SHP77 (cell line): ENCODE results near the gene VWA5B2.

Experiments
- DNase-seq, 2 experiments: peaks; one replicate each; lab custom pipeline; 2025; lab: John Stamatoyannopoulos, UW

The VWA5B2 gene

GRCh38 chr3:184229394-184230080 is at the start of gene VWA5B2:
Gene VWA5B2, plus strand, starts transcription at chr3:184229585. Its CDS starts 944 bp downstream, at chr3:184230529.
- DNase-seq: peak; percentile 42 to 72

- DNase-seq: no peak
These were observed 49.2 kb upstream of the VWA5B2 start for GRCh38 chr3:184180165-184180564.

DNA sequence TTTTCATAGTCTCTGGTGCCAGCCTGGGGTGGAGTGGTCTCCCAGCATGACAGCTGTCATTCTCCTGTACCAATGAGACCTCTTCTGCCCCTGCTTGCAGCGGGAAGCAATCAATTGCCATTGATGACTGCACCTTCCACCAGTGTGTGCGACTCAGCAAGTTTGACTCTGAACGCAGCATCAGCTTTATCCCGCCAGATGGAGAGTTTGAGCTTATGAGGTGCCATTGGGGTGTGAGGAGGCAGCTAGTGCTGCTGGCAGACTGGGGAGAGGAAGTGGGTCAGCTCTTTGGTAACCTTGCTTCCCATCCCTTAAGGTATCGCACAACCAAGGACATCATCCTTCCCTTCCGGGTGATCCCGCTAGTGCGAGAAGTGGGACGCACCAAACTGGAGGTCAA is 47.8 kb upstream of the VWA5B2 start:
- no peak for DNase-seq

- no peak for DNase-seq
These were observed 45.7 kb upstream of the VWA5B2 start for GRCh38 chr3:184183679-184184078.

GRCh38 chr3:184184546-184185230 is 44.7 kb upstream of the VWA5B2 start:
- no peak for DNase-seq

- peak; percentile 98 to 99 for DNase-seq
These were observed 43.8 kb upstream of the VWA5B2 start for GRCh38 chr3:184185461-184186183.

GRCh38 chr3:184186184-184186901 is 43.0 kb upstream of the VWA5B2 start, which contains the start of gene ABCF3:
Gene ABCF3, plus strand, starts transcription at chr3:184186199. Its CDS starts 9 bp downstream, at chr3:184186208.
- DNase-seq: peak in 1 of 2 experiments; percentile 13

DNA sequence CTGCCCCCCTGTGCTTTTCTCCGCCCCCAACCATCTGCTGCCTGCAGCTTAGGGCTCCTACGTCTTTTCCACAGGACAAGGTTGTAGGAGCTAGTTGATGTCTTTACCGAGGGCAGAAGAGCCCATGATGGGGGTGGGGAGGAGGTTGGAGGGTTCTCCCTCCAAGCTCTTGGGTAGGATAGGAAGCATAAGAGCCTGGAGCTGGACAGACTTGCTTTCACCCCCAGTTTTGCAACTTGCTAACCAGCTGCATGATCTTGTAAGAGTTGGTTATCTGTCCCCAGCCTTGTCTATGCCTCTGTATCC is 42.5 kb upstream of the VWA5B2 start:
- DNase-seq: no peak

DNA sequence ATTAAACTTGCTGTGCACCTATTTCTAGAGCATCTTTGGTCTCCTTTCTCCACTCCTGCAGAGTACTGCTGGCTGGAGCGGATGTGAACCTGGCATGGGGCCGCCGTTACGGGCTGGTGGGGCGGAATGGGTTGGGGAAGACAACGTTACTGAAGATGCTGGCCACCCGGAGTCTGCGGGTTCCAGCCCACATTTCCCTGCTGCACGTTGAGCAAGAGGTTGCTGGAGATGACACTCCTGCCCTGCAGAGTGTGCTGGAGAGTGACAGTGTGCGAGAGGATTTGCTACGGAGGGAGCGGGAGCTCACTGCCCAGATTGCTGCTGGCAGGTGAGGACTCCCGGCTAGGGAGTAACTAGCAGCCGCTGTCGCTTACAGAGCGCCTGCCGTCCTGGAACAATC is 41.3 kb upstream of the VWA5B2 start:
- DNase-seq: no peak

DNA sequence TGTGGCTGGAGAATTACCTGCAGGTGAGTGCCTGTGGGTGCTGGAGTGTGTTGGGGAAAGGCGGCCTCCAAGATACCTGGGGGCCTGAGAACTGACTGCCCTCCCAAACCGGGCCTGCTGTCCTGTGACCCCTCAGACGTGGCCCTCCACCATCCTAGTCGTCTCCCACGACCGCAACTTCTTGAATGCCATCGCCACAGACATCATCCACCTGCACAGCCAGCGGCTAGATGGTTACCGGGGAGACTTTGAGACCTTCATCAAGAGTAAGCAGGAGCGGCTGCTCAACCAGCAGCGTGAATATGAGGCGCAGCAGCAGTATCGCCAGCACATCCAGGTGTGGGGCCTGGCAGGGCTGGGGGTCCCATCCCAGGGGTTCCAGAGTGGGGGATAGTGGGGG is 40.0 kb upstream of the VWA5B2 start:
- no peak for DNase-seq

- DNase-seq: no peak
These were observed 36.5 kb upstream of the VWA5B2 start for GRCh38 chr3:184192889-184193288.

DNA sequence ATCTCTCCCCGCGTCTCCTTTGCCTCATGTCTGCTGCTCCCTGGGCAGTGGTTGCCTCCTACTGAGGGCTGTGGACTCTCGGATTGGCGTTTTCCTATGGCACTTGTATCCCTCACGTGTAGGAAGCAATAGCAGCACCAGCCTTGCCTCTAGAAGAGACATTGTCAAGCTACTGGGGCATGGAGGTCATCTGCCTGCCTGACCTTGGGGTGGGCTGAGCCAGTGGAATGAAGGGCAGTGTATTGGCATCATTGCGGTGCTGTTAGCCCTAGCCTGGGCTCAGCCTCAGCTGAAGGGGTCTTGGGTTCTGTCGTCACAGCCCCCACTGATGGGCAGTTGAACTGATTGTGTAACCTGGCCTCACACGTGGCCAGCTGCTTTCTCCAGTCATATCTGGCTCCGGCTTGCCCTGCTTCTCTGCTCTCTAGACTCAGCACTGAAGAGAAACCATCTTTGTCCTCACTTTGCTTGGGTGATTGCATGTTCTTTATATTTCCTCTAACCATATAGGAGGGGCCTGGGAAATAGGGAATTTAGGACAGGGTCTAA is 35.3 kb upstream of the VWA5B2 start:
- no peak for DNase-seq

GRCh38 chr3:184196536-184196935 is 32.8 kb upstream of the VWA5B2 start:
- peak; percentile 54 to 72 for DNase-seq

GRCh38 chr3:184198509-184198908 is 30.9 kb upstream of the VWA5B2 start:
- DNase-seq: no peak

DNA sequence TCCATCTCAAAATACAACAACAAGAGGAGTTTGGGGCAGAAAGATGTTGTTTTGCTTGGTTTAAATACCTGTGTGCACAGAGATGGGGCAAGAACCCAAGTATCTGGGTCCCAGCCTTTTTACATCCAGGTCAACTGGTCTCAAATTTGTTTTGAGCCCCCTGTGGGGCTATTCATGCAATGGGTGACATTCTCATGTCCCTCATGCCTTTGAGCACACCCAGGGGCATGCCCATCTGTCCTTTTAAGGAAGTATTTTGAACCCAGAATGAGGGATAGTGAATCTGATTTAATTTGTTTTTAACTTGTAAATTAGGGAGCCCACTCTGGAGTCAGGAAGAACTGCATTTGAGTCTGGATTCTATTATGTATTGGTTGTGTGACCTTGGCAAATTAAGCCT is 28.6 kb upstream of the VWA5B2 start:
- no peak for DNase-seq

GRCh38 chr3:184203526-184203925 is 25.9 kb upstream of the VWA5B2 start:
- no peak for DNase-seq

GRCh38 chr3:184209146-184209923 is 20.1 kb upstream of the VWA5B2 start:
- no peak for DNase-seq

- DNase-seq: no peak
These were observed 18.1 kb upstream of the VWA5B2 start for GRCh38 chr3:184211297-184211696.

DNA sequence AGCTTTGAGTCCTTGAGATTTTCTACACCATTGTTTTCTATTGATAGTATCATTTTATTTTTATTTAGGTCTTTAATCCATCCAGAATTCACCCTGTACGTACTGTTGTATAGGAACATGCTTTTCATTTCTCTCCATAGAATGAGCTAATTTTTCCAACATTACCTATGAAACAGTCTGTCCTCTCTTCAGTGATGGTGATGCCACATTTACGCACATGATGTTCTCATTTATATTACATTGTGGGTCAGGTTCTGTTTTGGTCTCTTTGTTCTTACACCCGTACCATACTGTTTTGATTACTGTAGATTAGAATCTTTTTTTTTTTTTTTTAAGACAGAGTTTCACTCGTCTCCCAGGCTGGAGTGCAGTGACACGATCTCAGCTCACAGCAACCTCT is 17.7 kb upstream of the VWA5B2 start:
- no peak for DNase-seq

GRCh38 chr3:184218814-184219213 is 10.6 kb upstream of the VWA5B2 start:
- no peak for DNase-seq

- no peak for DNase-seq
These were observed 6.9 kb upstream of the VWA5B2 start for GRCh38 chr3:184222521-184222920.
